Right lobe of liver (tissue), 6 donors: ENCODE data around the gene DDI1. TPM values are rescaled to one million over a fixed set of nuclear protein-coding genes. Genes with fewer than 3 reads are reported as not detected.

Experiments
- ATAC-seq, 4 donors: fragments of 200-7000 bp; cut with Tn5 transposase; one replicate each; pipeline ENCODE4 v1.9.1; 2020; ENCODE audit warnings: mild to moderate bottlenecking in 4 of 4, moderate library complexity in 4 of 4
- DNase-seq, 3 donors: peaks; one replicate each; pipeline ENCODE4 v3.0.0-alpha.2; 2020
- H3K27ac ChIP-seq, 3 donors: fragments of 200-600 bp; one replicate each; pipeline ENCODE4 v1.8.0; 2022
- H3K27me3 ChIP-seq, 2 donors: fragments of 200-600 bp; one replicate each; pipeline ENCODE4 v1.8.0; 2022
- H3K36me3 ChIP-seq, 4 donors: fragments of 200-600 bp; sonication (generic) in 1 of 4; one replicate each; pipeline versions ENCODE4 v1.5.1 to v1.8.0; 2017 to 2022; ENCODE audit warnings: control low read depth in 1 of 4
- H3K4me1 ChIP-seq, 4 donors: fragments of 200-600 bp; sonication (generic) in 1 of 4; one replicate each; pipeline versions ENCODE4 v1.5.1 to v1.8.0; 2017 to 2022; ENCODE audit warnings: control low read depth in 1 of 4
- H3K4me3 ChIP-seq, 3 donors: fragments of 200-600 bp; one replicate each; pipeline ENCODE4 v1.8.0; 2022
- H3K9me3 ChIP-seq, 4 donors: fragments of 200-600 bp; sonication (generic) in 1 of 4; one replicate each; pipeline versions ENCODE4 v1.5.1 to v1.8.0; 2017 to 2022; ENCODE audit warnings: control low read depth in 1 of 4
- CTCF ChIP-seq, 4 donors: fragments of 200-600 bp in 3 of 4; fragments of 450-650 bp in 1 of 4; IDR thresholded peaks; one replicate each; pipeline versions ENCODE4 v1.5.1 to v1.8.0; 2016 to 2022; ENCODE audit warnings: antibody characterized with exemption in 4 of 4, mild to moderate bottlenecking in 2 of 4
- POLR2A ChIP-seq: fragments of 450-650 bp; IDR thresholded peaks from one replicate; pipeline ENCODE4 v1.6.1; 2017; ENCODE audit warnings: antibody characterized with exemption, mild to moderate bottlenecking
- WGBS: methylation state at CpG from one replicate; pipeline ENCODE4 v1.1.6; 2018; ENCODE audit warnings: low coverage, low lambda C conversion rate; ENCODE audit not compliant: insufficient coverage; ENCODE audit errors: missing lambda C conversion rate; 5-methylcytosine and 5-hydroxymethylcytosine counted together
- intact Hi-C, 2 donors: fragments of 100-400 bp; cut with DNase I; formaldehyde crosslinking; loops; one replicate each; pipeline versions ENCODE4 v1.11.2 to v1.14.1; 2022
- total RNA-seq, 6 experiments: library from RNA; depleted of rRNA in 2 of 6; stranded (reverse); fragments of >200 nt in 2 of 6; fragmentation: NEBNext Ultra II Directional in 3 of 6; extraction: Animal tissue kit (Norgen Biotek cat#: 25700) in 3 of 6; gene quantifications; one replicate each; pipeline versions ENCODE4 v1.1.0 to v1.2.4, GENCODE V29; 2016 to 2023
- donor health status: DM: no; HTN: yes; CAD: no.
- donor health status: DM: no; HTN: no; CAD: no.
- donor health status: DM: no; HTN: no; CAD: no.
- donor health status: DM: no; HTN: yes; CAD: no.
- donor health status: DM: no; HTN: yes; CAD: no.

The DDI1 gene
- total RNA-seq, 6 experiments from 2014 or later = not detected

GRCh38 chr11:104024572-104024971 is 11.9 kb upstream of the DDI1 start:
- Histone ChIP-seq H3K4me1 (no peaks in the 10 kb centered on the region), H3K9me3 (no peaks in the 10 kb centered on the region), H3K27ac (no peak overlapping the region), H3K27me3 (no peaks in the 10 kb centered on the region), H3K36me3 (no peaks in the 10 kb centered on the region), H3K4me3 (no peak overlapping the region)
- intact Hi-C loops = no loop called here
- TF ChIP-seq CTCF (IDR thresholded peaks at IDR 0.05) (no peak), POLR2A (no peak)
- DNase-seq = no peak
- WGBS = 58% methylated on average over 2 of the region's 2 CpGs
- no peak for ATAC-seq

- no peak overlapping the region for H3K4me3 ChIP-seq
- intact Hi-C loops = no loop called here
- 23% methylated on average over 3 of the region's 3 CpGs for WGBS
- no peaks in the 10 kb centered on the region for H3K27me3 ChIP-seq
- no peaks in the 10 kb centered on the region for H3K9me3 ChIP-seq
- TF ChIP-seq CTCF (IDR thresholded peaks at IDR 0.05) = no peak
- no peak for TF ChIP-seq POLR2A
- H3K4me1 ChIP-seq = no peaks in the 10 kb centered on the region
- ATAC-seq (no peak), DNase-seq (no peak)
- H3K36me3 ChIP-seq = no peaks in the 10 kb centered on the region
- H3K27ac ChIP-seq = no peak overlapping the region
Measured at GRCh38 chr11:104028476-104029263, 7.8 kb upstream of the DDI1 start.

GRCh38 chr11:104033134-104033533 is 3.3 kb upstream of the DDI1 start:
- Histone ChIP-seq H3K36me3 (no peaks in the 10 kb centered on the region), H3K4me1 (no peaks in the 10 kb centered on the region), H3K9me3 (no peaks in the 10 kb centered on the region), H3K27me3 (no peaks in the 10 kb centered on the region), H3K4me3 (no peak overlapping the region), H3K27ac (no peak overlapping the region)
- intact Hi-C loops = no loop called here
- peak; percentile 53 to 95 (median 71) for ATAC-seq
- TF ChIP-seq POLR2A = no peak
- TF ChIP-seq CTCF (IDR thresholded peaks at IDR 0.05) = no peak
- DNase-seq = peak in 1 of 3 donors; percentile 28

- DNase-seq = no peak
- no peaks in the 10 kb centered on the region for H3K36me3 ChIP-seq
- TF ChIP-seq CTCF (IDR thresholded peaks at IDR 0.05) = no peak
- TF ChIP-seq POLR2A = no peak
- WGBS = 73% methylated on average over 1 of the region's 1 CpG
- no peak for ATAC-seq
- no peak overlapping the region for H3K27ac ChIP-seq
- intact Hi-C loops = no loop called here
- no peaks in the 10 kb centered on the region for H3K4me1 ChIP-seq
- H3K9me3 ChIP-seq = no peaks in the 10 kb centered on the region
- H3K4me3 ChIP-seq = no peak overlapping the region
- H3K27me3 ChIP-seq = no peaks in the 10 kb centered on the region
Measured at GRCh38 chr11:104033561-104033960, 2.9 kb upstream of the DDI1 start.
